Cardiac muscle cell (in vitro differentiated cells and primary cell): ENCODE results near the gene SNX24. TPM values are rescaled to one million over a fixed set of nuclear protein-coding genes. Genes with fewer than 3 reads are reported as not detected.
A peak's percentile ranks its signal among the peaks of the same experiment; 100 is the strongest.

Experiments
- DNase-seq, 2 donors: peaks; one replicate each; pipeline versions ENCODE4 v3.0.0 to v3.0.0-alpha.2; 2010 to 2017; ENCODE audit warnings: low read depth in 1 of 2, low spot score in 1 of 2
- H3K27ac ChIP-seq: fragments of 200-600 bp; sonication (generic); 2 replicates; pipeline ENCODE4 v1.5.1; 2016
- H3K27me3 ChIP-seq: fragments of 200-600 bp; sonication (generic); 2 replicates; pipeline ENCODE4 v1.6.0; 2016; ENCODE audit warnings: control low read depth
- H3K36me3 ChIP-seq: fragments of 200-600 bp; sonication (generic); 2 replicates; pipeline ENCODE4 v1.5.1; 2016; ENCODE audit warnings: control low read depth
- H3K4me1 ChIP-seq: fragments of 200-600 bp; sonication (generic); 2 replicates; pipeline ENCODE4 v1.8.1; 2017; ENCODE audit warnings: low read depth, mild to moderate bottlenecking, mixed run types
- H3K4me3 ChIP-seq: fragments of 200-600 bp; sonication (generic); 2 replicates; pipeline ENCODE4 v1.5.1; 2016; ENCODE audit warnings: mild to moderate bottlenecking
- H3K9me3 ChIP-seq: fragments of 200-600 bp; sonication (generic); 2 replicates; pipeline ENCODE4 v1.5.1; 2017; ENCODE audit warnings: low read depth, mild to moderate bottlenecking, control low read depth
- polyA plus RNA-seq: library from polyadenylated mRNA; unstranded; fragments of >200 nt; fragmentation: Nextera tagmentation; extraction: Ambion mirVana; gene quantifications from 2 replicates; pipeline ENCODE4 v1.2.1, GENCODE V29; 2016
- total RNA-seq: library from RNA; depleted of rRNA; stranded (reverse); fragments of >200 nt; gene quantifications from 2 replicates; pipeline ENCODE4 v1.2.3, GENCODE V29; 2016
- TF ChIP-seq, protein P1 (sequence below): IDR thresholded peaks from 2 replicates; pipeline ENCODE4 v1.5.1; 2012; ENCODE audit warnings: low read depth, mild to moderate bottlenecking, low read length

SNX24 gene
- total and polyA plus RNA-seq, 2 experiments from 2014 or later: 13.4 to 26.5 TPM

DNA sequence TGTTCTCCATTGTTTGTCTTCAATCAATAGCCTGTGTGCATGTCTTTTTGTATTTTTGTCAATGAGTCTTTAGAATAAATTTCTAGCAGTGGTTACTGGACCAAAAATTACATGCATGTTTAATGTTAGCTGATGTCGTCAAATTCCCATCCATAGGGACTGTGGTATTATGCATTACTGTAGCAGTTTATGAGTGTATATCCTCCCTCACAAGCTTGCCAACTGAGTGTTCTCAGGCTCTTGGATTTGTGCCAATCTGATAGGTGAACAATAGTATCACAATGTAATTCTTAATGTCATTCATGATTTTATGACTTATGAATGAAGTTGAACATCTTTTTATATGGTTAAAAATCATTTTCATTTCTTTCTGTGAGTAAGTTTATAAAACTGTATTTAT, 13.0 kb downstream of the SNX24 start:
- DNase-seq: peak in 1 of 2 donors; percentile 53
- Histone ChIP-seq H3K4me3 (no peak overlapping the region), H3K27me3 (no peaks in the 10 kb centered on the region), H3K27ac (no peak overlapping the region), H3K4me1 (no peaks in the 10 kb centered on the region), H3K36me3 (no peaks in the 10 kb centered on the region), H3K9me3 (no peaks in the 10 kb centered on the region)
- TF ChIP-seq, protein P1, sequence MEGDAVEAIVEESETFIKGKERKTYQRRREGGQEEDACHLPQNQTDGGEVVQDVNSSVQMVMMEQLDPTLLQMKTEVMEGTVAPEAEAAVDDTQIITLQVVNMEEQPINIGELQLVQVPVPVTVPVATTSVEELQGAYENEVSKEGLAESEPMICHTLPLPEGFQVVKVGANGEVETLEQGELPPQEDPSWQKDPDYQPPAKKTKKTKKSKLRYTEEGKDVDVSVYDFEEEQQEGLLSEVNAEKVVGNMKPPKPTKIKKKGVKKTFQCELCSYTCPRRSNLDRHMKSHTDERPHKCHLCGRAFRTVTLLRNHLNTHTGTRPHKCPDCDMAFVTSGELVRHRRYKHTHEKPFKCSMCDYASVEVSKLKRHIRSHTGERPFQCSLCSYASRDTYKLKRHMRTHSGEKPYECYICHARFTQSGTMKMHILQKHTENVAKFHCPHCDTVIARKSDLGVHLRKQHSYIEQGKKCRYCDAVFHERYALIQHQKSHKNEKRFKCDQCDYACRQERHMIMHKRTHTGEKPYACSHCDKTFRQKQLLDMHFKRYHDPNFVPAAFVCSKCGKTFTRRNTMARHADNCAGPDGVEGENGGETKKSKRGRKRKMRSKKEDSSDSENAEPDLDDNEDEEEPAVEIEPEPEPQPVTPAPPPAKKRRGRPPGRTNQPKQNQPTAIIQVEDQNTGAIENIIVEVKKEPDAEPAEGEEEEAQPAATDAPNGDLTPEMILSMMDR: no peak

DNA sequence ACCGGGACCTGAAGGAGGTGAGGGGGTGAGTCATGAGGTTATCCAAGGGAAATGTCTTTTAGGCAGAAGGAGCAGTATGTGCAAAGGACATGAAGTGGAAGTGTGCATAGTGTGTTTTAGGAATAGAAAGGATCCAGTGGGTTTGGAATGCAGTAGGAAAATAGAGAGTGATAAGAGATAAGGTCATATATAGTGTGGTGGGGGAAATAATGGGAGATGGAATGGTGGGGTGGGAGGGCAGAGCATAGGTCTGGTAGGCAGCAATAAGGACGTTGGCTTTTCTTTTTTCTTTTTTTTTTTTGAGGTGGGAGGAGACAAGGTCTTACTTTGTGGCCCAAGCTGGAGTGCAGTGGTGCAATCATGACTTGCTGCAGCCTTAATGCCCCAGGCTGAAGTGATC, 17.8 kb downstream of the SNX24 start:
- Histone ChIP-seq H3K4me3 (no peak overlapping the region), H3K27ac (no peak overlapping the region)

DNA sequence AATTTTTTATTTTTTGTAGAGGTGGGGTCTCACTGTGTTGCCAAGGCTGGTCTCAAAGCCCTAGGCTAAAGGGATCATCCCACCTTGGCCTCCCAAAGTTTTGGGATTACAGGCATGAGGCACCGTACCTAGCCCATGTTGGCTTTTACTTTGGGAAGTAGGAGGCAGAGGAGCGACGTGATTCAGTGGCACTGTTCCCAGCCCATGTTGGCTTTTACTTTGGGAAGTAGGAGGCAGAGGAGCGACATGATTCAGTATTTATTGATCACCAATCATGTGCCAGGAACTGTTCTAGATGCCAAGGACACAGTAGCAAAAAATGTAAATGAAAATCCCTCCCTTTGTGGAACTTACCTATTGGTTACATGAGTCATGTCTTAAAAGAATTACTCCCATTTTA, 18.3 kb downstream of the SNX24 start:
- Histone ChIP-seq H3K4me3 (no peak overlapping the region), H3K27me3 (no peaks in the 10 kb centered on the region), H3K9me3 (no peaks in the 10 kb centered on the region), H3K4me1 (no peaks in the 10 kb centered on the region), H3K36me3 (no peaks in the 10 kb centered on the region), H3K27ac (no peak overlapping the region)
- DNase-seq: no peak
- TF ChIP-seq, protein P1: no peak

More for the DNA sequence above, 17.8 kb downstream of the SNX24 start:
- TF ChIP-seq, protein P1: no peak
- Histone ChIP-seq H3K9me3 (no peaks in the 10 kb centered on the region), H3K27me3 (no peaks in the 10 kb centered on the region), H3K4me1 (no peaks in the 10 kb centered on the region), H3K36me3 (no peaks in the 10 kb centered on the region)
- no peak for DNase-seq

DNA sequence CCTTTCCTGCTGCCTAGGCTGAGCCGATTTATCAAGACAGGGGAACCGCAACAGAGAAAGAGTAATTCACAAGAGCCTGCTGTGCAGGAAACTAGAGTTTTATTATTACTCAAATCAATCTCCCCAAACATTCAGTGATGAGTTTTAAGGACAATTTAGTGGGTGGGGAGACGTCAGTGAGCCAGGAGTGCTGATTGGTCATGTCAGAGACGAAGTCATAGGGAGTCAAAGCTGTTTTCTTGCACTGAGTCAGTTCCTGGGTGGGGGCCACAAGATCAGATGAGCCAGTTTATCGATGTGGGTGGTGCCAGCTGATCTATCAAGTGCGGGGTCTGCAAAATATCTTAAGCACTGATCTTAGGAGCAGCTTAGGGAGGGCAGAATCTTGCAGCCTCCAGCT, 19.0 kb downstream of the SNX24 start:
- no peak overlapping the region for H3K27ac ChIP-seq
- TF ChIP-seq, protein P1: no peak
- no peak overlapping the region for H3K4me3 ChIP-seq
- H3K4me1 ChIP-seq: no peaks in the 10 kb centered on the region
- H3K9me3 ChIP-seq: no peaks in the 10 kb centered on the region
- no peaks in the 10 kb centered on the region for H3K36me3 ChIP-seq
- DNase-seq: no peak
- no peaks in the 10 kb centered on the region for H3K27me3 ChIP-seq

DNA sequence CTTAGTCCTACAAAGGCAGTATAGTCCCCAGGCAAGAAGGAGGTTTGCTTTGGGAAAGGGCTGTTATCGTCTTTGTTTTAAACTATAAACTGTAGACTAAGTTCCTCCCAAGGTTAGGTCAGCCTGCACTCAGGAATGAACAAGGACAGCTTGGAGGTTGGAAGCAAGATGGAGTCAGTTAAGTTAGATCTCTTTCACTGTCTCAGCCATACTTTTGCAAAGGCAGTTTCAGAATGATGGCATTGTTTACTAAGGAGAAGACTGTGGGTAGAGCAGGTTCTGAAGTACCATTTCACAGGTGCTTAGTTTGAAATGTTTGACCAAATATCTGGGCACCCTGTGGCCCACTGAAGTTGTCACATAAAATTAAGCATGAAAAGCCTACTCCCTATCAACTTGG, 19.4 kb downstream of the SNX24 start:
- Histone ChIP-seq H3K27ac (no peak overlapping the region), H3K36me3 (no peaks in the 10 kb centered on the region), H3K9me3 (no peaks in the 10 kb centered on the region), H3K4me1 (no peaks in the 10 kb centered on the region), H3K4me3 (no peak overlapping the region), H3K27me3 (no peaks in the 10 kb centered on the region)
- no peak for DNase-seq
- TF ChIP-seq, protein P1: no peak
